HG03460 (cell line): ENCODE measurements around the gene KNDC1.

Experiments
- ATAC-seq: cut with Tn5 transposase; IDR thresholded peaks from one replicate; pipeline ENCODE4 v1.9.1; 2021; ENCODE audit not compliant: unreplicated experiment

KNDC1 gene

GRCh38 chr10:133272964-133273420 lies 113.0 kb downstream of the KNDC1 start:
- ATAC-seq, result no peak

GRCh38 chr10:133273534-133274143 lies 113.6 kb downstream of the KNDC1 start:
- ATAC-seq, result no peak

GRCh38 chr10:133274751-133275683 lies 115.0 kb downstream of the KNDC1 start:
- peak; percentile 46 for ATAC-seq

- ATAC-seq, result peak; percentile 37
Measured at GRCh38 chr10:133275684-133276092, 115.7 kb downstream of the KNDC1 start.
